ENCODE measurements around the gene MDFIC.

DNA sequence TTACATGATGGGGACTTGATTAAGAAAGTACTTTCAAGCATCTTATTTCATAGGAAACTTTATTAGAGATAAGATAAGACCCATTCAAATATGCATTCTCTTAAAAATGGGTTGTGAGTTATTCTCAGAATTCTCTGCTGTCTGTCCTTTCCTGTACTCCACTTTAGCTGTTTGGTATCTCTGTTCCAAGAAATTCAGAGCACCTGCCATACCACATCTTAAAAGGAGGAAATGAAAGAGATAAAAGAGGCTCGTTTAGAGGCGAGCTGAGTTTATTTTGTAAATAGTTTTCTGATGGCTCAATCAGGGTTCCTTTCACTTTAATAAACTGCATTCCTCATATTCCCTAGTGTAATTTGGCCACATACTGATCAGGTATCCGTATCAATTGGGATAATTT is 87.2 kb downstream of the MDFIC start:
- TF ChIP-seq, protein P1, sequence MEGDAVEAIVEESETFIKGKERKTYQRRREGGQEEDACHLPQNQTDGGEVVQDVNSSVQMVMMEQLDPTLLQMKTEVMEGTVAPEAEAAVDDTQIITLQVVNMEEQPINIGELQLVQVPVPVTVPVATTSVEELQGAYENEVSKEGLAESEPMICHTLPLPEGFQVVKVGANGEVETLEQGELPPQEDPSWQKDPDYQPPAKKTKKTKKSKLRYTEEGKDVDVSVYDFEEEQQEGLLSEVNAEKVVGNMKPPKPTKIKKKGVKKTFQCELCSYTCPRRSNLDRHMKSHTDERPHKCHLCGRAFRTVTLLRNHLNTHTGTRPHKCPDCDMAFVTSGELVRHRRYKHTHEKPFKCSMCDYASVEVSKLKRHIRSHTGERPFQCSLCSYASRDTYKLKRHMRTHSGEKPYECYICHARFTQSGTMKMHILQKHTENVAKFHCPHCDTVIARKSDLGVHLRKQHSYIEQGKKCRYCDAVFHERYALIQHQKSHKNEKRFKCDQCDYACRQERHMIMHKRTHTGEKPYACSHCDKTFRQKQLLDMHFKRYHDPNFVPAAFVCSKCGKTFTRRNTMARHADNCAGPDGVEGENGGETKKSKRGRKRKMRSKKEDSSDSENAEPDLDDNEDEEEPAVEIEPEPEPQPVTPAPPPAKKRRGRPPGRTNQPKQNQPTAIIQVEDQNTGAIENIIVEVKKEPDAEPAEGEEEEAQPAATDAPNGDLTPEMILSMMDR (IDR thresholded peaks at IDR 0.05), result no peak
- TF ChIP-seq POLR2AphosphoS5 (IDR thresholded peaks at IDR 0.05) (no peak), EP300 (IDR thresholded peaks at IDR 0.05) (no peak), POLR2A (IDR thresholded peaks at IDR 0.05) (no peak)

Measured in sigmoid colon (tissue), 4 donors.